ENCODE results near the gene CELA3B. TPM values are rescaled to one million over a fixed set of nuclear protein-coding genes. Genes with fewer than 3 reads are reported as not detected.
"Not testable (repeated sequence)": the region's sequence is repeated elsewhere in the genome, so short reads cannot be mapped to it uniquely, and the experiment has no call there.

Gene CELA3B
- total and polyA plus RNA-seq, 10 donors = 0.08 to 1.8 (median 0.49) TPM; not detected in 4

DNA sequence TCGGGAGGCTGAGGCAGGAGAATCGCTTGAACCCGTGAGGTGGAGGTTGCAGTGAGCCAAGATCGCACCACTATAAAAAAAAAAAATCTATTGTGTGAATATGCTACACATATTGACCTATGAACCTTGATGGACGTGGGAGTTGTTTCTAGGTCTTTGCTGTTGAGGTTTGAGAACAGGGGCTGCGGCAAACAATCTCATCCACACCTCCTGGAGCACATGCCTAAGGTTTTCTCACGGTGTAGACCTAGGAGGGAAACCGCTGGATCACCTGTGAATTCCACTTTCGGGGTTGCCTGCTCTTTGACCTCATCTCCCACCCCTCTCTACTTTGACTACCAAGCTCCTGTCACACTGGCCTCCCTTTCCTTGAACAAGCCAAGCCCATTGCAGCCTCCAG is 1.5 kb upstream of the CELA3B start:
- H3K4me3 ChIP-seq; H3K27me3 ChIP-seq (replicated peaks in 1 of 7); DNase-seq; H3K4me1 ChIP-seq; H3K36me3 ChIP-seq; intact Hi-C loops (cut with DNase I; ENCODE audit: low total_unique reads); H3K9me3 ChIP-seq; H3K27ac ChIP-seq: not testable (repeated sequence)
- whole genome bisulfite sequencing, 5 donors = 85 to 93% (median 92%) methylated on average over 9 of the region's 9 CpGs

GRCh38 chr1:21978209-21978608 is 1.4 kb downstream of the CELA3B start:
- H3K27ac ChIP-seq; H3K4me1 ChIP-seq; H3K9me3 ChIP-seq; DNase-seq; H3K4me3 ChIP-seq; H3K36me3 ChIP-seq; intact Hi-C loops (cut with DNase I; ENCODE audit: low total_unique reads); H3K27me3 ChIP-seq (replicated peaks in 1 of 7): not testable (repeated sequence)
- 88 to 97% (median 91%) methylated on average over 11 of the region's 11 CpGs for WGBS, 5 donors

GRCh38 chr1:21980515-21981220 is 3.8 kb downstream of the CELA3B start:
- intact Hi-C loops (cut with DNase I; ENCODE audit: low total_unique reads) = not testable (repeated sequence)
- WGBS, 5 donors = 70 to 82% (median 74%) methylated on average over 9 to 20 of the region's 21 CpGs

DNA sequence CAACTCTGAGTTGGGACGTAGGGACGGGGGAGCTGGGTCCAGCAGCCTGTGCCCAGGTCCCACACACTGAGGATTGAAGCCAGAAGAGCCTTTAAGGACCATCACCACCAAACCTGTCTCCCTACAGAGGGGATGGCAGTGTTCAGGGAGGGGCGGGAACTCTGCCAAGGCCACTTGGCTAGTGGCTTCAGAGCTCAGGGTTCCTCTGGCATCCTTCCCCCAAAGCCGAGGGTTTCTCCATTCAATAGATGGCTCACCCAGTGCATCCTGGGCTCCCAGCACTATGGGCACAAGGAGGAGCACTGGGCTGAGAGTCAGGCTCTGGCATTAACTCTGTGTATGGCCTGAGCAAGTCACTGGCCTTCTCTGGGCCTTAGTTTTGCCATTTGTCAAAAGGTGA is 4.4 kb downstream of the CELA3B start:
- H3K4me3 ChIP-seq; H3K9me3 ChIP-seq; H3K36me3 ChIP-seq; DNase-seq; H3K4me1 ChIP-seq; intact Hi-C loops (cut with DNase I; ENCODE audit: low total_unique reads); H3K27ac ChIP-seq; H3K27me3 ChIP-seq (replicated peaks in 1 of 7): not testable (repeated sequence)
- WGBS, 5 donors = 0 to 86% (median 76%) methylated on average over 1 to 2 of the region's 4 CpGs

More at GRCh38 chr1:21980515-21981220, 3.8 kb downstream of the CELA3B start:
- H3K36me3 ChIP-seq; H3K27me3 ChIP-seq (replicated peaks in 1 of 7); H3K27ac ChIP-seq; H3K4me3 ChIP-seq; H3K9me3 ChIP-seq; DNase-seq; H3K4me1 ChIP-seq: not testable (repeated sequence)

GRCh38 chr1:21982122-21982521 is 5.3 kb downstream of the CELA3B start:
- 87 to 93% (median 91%) methylated on average over 6 of the region's 6 CpGs for WGBS, 5 donors
- H3K27ac ChIP-seq; H3K4me1 ChIP-seq; H3K9me3 ChIP-seq; H3K27me3 ChIP-seq (replicated peaks in 1 of 7); H3K4me3 ChIP-seq; intact Hi-C loops (cut with DNase I; ENCODE audit: low total_unique reads); H3K36me3 ChIP-seq; DNase-seq: not testable (repeated sequence)

DNA sequence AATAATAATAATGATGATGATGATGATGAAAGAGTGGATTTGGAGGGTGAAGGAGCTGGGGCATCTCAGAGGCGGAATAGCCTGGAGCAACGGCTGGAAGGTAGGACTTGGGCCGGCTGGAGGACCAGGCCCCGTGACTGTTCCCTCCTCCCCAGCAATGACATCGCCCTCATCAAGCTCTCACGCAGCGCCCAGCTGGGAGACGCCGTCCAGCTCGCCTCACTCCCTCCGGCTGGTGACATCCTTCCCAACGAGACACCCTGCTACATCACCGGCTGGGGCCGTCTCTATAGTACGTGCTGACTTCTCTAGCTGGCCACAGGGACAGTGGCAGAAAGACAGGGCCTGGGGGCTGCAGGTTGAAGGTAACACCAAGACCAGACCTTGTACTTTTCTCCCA is 6.7 kb downstream of the CELA3B start:
- H3K27ac ChIP-seq; H3K4me1 ChIP-seq; DNase-seq; H3K27me3 ChIP-seq (replicated peaks in 1 of 7); H3K9me3 ChIP-seq; intact Hi-C loops (cut with DNase I; ENCODE audit: low total_unique reads); H3K4me3 ChIP-seq; H3K36me3 ChIP-seq: not testable (repeated sequence)
- 52 to 86% (median 64%) methylated on average over 3 to 10 of the region's 15 CpGs for WGBS, 5 donors

DNA sequence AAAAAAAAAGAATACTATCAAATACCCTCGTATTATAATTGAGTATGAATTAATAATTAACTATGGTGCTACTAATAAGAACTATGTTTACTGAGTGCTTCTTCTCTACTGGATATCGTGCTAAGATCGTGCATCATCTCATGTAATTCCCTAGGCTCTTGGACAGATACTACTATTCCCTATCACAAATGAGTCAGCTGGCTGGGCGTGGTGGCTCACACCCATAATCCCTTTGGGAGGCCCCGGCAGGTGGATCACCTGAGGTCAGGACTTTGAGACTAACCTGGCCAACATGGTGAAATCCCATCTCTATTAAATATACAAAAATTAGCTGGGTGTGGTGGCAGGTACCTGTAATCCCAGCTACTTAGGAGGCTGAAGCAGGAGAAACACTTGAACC is 9.1 kb downstream of the CELA3B start:
- H3K27ac ChIP-seq; H3K4me3 ChIP-seq; intact Hi-C loops (cut with DNase I; ENCODE audit: low total_unique reads); H3K4me1 ChIP-seq; H3K27me3 ChIP-seq (replicated peaks in 1 of 7); H3K9me3 ChIP-seq; DNase-seq; H3K36me3 ChIP-seq: not testable (repeated sequence)
- WGBS, 5 donors = 0 to 73% (median 0%) methylated on average over 1 to 5 of the region's 5 CpGs; no CpG with 5 or more reads in 1 of the 5 donors

GRCh38 chr1:21986386-21986785 is 9.6 kb downstream of the CELA3B start:
- not testable (repeated sequence) for H3K9me3 ChIP-seq, H3K4me3 ChIP-seq
- 83 to 93% (median 87%) methylated on average over 5 to 11 of the region's 12 CpGs for WGBS, 5 donors

GRCh38 chr1:21989672-21990393 is 13.0 kb downstream of the CELA3B start:
- intact Hi-C loops (cut with DNase I; ENCODE audit: low total_unique reads); H3K27ac ChIP-seq; H3K4me1 ChIP-seq; H3K27me3 ChIP-seq (replicated peaks in 1 of 7); H3K36me3 ChIP-seq; H3K4me3 ChIP-seq; DNase-seq; H3K9me3 ChIP-seq: not testable (repeated sequence)
- WGBS, 5 donors = 57 to 83% (median 66%) methylated on average over 2 to 3 of the region's 5 CpGs

More at GRCh38 chr1:21986386-21986785, 9.6 kb downstream of the CELA3B start:
- H3K36me3 ChIP-seq; H3K4me1 ChIP-seq; intact Hi-C loops (cut with DNase I; ENCODE audit: low total_unique reads); H3K27ac ChIP-seq; DNase-seq; H3K27me3 ChIP-seq (replicated peaks in 1 of 7): not testable (repeated sequence)

GRCh38 chr1:21992186-21992585 is 15.4 kb downstream of the CELA3B start:
- H3K9me3 ChIP-seq; H3K36me3 ChIP-seq; H3K4me3 ChIP-seq; H3K27me3 ChIP-seq (replicated peaks in 1 of 7); DNase-seq; intact Hi-C loops (cut with DNase I; ENCODE audit: low total_unique reads); H3K27ac ChIP-seq; H3K4me1 ChIP-seq: not testable (repeated sequence)
- 75 to 88% (median 81%) methylated on average over 2 to 3 of the region's 3 CpGs for WGBS, 5 donors

- peak; percentile 27 for DNase-seq
- H3K4me1 ChIP-seq; H3K9me3 ChIP-seq; H3K36me3 ChIP-seq; H3K4me3 ChIP-seq; H3K27me3 ChIP-seq (replicated peaks in 1 of 7); H3K27ac ChIP-seq; intact Hi-C loops (cut with DNase I; ENCODE audit: low total_unique reads): not testable (repeated sequence)
- 86 to 95% (median 92%) methylated on average over 8 of the region's 8 CpGs for WGBS, 5 donors
Measured at GRCh38 chr1:21994716-21995115, 17.9 kb downstream of the CELA3B start.
